GM18870 (cell line): Measurements from ENCODE around the gene PGA5.
"Not testable (repeated sequence)": the region's sequence is repeated elsewhere in the genome, so short reads cannot be mapped to it uniquely, and the experiment has no call there.

Experiments
- ATAC-seq: cut with Tn5 transposase; IDR thresholded peaks from one replicate; pipeline ENCODE4 v1.9.1; 2021; ENCODE audit warnings: moderate library complexity; ENCODE audit not compliant: unreplicated experiment

PGA5 gene

GRCh38 chr11:61222692-61223091, 18.3 kb upstream of the PGA5 start:
- ATAC-seq: not testable (repeated sequence)

DNA sequence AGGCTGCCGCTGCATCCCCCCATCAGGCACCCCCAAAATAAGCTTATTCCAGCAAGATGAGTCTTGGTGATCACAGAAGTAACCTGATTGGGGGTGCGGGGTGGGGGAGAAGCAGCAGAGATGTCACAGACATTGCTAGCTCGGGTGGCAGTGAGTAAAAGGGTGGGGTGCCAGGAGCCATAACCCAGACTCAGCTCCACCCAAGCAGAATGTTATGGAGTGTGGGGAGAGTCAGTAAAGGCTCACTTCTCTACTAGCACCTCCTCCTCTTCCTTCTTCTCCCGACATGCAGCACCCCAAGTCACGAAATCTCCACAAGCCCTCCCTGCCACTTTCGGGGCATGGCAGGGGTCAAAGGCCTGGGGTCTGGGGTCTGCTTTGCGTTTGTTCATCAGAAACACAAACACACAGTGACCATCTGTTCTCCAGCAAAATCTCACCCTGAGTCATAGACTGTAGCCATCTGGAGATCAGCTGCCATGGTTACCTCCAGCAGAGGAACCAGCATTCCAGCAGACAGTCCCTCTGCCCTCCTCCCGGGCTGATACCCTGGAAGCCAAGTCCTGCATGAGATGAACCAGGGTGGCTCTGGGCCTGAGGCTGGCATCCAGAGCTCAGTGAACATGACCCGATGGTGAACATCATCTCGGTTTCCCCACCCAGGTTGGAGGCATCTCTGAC, 14.4 kb upstream of the PGA5 start:
- not testable (repeated sequence) for ATAC-seq

DNA sequence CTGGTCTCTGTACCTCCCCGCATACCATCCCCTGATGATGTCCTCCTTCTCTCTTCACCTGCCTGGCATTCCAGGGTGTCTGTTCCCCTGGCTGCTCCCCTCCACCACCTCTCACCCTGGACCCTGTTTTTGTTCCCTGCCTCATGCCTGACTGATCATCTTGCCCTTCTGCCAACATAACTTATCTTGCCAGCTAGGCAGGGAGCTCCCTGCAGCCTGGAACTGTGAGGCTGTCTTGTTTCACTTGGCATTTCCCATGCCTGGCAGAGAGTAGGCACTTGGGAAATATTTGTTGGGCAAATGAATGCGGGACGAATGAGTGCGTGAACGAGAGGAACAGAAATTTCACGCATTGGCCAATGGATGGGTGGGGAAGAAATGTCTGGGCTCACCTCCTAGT, 11.5 kb upstream of the PGA5 start:
- not testable (repeated sequence) for ATAC-seq

DNA sequence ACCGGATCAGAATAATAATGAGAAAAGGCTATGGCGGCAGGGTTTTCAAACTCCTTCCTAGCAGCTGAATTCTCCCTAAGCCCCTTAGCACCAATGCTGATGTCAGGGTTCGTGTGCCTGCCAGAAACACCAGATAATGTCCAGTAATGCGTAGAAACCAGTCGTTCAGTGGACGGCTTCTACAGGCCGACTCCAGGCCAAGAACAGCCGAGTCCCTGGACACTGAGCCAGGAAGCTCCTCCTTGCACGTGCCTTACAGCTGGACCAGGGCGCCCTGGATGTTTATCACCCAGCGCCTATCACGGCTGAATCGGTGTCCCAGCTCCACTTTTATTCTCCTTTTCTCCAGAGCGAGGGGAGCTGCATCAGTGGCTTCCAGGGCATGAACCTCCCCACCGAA, 9.9 kb upstream of the PGA5 start:
- not testable (repeated sequence) for ATAC-seq

DNA sequence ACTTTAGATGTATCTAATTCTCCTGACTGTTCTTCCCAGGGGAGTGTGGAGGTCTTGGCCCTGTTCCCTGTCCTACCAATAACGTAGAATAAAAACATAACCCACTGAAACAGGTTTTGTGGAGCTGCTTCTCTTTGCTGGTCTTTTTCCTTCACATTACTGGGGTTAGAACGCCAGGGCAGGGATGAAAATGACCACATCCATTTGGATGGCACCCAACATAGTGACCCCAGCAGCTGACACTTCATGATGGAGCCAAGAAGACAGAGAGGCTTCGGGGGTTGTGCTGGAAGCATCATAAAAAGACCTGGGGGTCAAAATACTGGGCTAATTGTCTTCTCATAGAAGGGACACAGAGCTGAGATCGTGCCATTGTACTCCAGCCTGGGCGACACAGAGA, 9.4 kb upstream of the PGA5 start:
- not testable (repeated sequence) for ATAC-seq

DNA sequence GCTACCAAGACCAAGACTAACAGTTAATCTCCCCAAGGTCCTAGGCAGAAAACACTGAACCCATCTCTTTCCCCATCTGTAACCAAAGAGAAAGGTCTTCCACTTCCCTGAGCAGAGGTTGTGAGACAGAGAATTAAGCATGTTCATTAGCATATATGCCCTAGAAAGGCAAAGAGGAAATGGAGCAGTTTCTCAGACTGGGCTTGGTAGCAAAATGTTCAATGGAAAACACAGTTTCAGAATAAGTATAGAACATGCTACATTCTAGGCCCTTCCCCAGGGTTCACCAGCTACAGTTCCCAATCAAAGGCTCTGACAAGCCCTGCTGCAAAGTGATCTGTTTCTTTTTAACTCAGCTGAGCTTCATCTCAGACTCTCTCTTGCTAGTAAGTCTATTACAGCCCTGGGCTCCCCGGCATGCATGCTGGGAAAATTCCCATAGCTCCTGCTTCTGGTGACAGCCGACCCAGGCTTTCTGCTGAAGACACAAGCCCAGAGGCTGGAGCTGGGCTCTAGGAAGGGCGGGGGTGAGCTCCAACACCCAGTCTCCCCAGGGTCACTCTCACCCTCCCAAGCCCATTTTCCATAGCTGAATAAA, 8.3 kb upstream of the PGA5 start:
- ATAC-seq: not testable (repeated sequence)

DNA sequence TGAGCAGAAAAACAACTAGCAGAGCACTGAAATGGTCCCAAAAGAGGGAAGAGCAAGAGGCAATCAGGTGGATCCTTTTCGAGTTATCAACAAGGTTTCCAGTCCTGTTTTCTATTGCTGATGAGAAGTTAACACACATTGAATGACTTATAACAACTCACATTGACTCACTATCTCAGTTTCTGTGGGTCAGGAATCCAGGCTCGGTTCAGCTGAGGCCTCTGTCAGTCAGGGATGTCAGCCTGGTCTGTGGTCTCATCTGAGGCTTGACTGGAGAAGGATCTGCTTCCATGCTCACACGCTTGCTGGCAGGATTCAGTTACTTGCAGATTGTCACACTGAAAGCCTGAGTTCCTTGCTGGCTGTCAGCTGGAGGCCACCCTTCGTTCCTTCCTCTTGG, 3.8 kb upstream of the PGA5 start:
- not testable (repeated sequence) for ATAC-seq

GRCh38 chr11:61240288-61240687, 687 bp upstream of the PGA5 start:
- ATAC-seq: not testable (repeated sequence)

- not testable (repeated sequence) for ATAC-seq
Observed at GRCh38 chr11:61241526-61241925, 551 bp downstream of the PGA5 start.

DNA sequence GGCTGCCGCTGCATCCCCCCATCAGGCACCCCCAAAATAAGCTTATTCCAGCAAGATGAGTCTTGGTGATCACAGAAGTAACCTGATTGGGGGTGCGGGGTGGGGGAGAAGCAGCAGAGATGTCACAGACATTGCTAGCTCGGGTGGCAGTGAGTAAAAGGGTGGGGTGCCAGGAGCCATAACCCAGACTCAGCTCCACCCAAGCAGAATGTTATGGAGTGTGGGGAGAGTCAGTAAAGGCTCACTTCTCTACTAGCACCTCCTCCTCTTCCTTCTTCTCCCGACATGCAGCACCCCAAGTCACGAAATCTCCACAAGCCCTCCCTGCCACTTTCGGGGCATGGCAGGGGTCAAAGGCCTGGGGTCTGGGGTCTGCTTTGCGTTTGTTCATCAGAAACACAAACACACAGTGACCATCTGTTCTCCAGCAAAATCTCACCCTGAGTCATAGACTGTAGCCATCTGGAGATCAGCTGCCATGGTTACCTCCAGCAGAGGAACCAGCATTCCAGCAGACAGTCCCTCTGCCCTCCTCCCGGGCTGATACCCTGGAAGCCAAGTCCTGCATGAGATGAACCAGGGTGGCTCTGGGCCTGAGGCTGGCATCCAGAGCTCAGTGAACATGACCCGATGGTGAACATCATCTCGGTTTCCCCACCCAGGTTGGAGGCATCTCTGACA, 4.4 kb downstream of the PGA5 start:
- ATAC-seq: not testable (repeated sequence)

- ATAC-seq: not testable (repeated sequence)
Observed at GRCh38 chr11:61248071-61248470, 7.1 kb downstream of the PGA5 start.

GRCh38 chr11:61249201-61249600, 8.2 kb downstream of the PGA5 start:
- not testable (repeated sequence) for ATAC-seq

DNA sequence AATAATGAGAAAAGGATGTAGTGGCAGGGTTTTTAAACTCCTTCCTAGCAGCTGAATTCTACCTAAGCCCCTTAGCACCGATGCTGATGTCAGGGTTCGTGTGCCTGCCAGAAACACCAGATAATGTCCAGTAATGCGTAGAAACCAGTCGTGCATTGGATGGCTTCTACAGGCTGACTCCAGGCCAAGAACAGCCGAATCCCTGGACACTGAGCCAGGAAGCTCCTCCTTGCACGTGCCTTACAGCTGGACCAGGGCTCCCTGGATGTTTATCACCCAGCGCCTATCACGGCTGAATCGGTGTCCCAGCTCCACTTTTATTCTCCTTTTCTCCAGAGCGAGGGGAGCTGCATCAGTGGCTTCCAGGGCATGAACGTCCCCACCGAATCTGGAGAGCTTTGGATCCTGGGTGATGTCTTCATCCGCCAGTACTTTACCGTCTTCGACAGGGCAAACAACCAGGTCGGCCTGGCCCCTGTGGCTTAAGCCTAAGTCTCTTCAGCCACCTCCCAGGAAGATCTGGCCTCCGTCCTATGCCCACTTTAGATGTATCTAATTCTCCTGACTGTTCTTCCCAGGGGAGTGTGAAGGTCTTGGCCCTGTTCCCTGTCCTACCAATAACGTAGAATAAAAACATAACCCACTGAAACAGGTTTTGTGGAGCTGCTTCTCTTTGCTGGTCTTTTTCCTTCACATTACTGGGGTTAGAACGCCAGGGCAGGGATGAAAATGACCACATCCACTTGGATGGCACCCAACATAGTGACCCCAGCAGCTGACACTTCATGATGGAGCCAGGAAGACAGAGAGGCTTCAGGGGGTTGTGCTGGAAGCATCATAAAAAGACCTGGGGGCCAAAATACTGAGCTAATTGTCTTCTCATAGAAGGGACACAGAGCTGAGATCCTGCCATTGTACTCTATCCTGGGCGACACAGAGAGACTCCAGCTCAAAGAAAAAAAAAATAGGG, 10.1 kb downstream of the PGA5 start:
- not testable (repeated sequence) for ATAC-seq

DNA sequence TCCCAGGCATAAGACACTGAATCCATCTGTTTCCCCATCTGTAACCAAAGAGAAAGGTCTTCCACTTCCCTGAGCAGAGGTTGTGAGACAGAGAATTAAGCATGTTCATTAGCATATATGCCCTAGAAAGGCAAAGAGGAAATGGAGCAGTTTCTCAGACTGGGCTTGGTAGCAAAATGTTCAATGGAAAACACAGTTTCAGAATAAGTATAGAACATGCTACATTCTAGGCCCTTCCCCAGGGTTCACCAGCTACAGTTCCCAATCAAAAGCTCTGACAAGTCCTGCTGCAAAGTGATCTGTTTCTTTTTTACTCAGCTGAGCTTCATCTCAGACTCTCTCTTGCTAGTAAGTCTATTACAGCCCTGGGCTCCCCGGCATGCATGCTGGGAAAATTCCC, 11.4 kb downstream of the PGA5 start:
- ATAC-seq: not testable (repeated sequence)

DNA sequence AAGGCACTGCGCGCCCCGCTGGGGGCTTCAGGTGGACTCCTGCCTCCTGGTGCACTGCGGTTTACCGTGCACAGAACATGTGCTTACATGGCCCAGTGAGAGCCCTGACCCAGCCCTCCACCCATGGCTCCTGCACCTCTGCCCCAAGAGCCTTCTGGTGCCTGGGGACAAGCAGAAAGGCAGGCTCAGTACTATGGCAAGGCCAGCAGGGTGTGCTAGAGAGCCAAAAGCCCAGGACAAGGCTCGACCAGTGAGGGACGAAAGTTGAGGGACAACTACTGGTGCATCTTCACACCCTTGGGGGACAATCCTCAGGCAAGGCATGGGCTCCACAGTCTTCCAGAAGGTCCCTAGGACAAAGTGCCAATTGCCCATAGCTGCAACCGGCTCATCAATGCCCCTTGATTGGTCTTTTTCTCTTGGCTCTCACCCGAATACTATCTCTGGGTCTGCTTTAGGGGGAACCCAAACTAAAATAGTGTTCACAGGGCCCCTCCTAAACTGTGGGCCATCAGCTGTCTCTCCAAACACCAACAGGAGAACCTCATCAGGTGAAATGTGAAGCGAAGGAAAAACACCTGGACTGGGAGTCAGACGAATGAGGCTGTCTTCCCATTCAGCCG, 13.5 kb downstream of the PGA5 start:
- ATAC-seq: no peak

DNA sequence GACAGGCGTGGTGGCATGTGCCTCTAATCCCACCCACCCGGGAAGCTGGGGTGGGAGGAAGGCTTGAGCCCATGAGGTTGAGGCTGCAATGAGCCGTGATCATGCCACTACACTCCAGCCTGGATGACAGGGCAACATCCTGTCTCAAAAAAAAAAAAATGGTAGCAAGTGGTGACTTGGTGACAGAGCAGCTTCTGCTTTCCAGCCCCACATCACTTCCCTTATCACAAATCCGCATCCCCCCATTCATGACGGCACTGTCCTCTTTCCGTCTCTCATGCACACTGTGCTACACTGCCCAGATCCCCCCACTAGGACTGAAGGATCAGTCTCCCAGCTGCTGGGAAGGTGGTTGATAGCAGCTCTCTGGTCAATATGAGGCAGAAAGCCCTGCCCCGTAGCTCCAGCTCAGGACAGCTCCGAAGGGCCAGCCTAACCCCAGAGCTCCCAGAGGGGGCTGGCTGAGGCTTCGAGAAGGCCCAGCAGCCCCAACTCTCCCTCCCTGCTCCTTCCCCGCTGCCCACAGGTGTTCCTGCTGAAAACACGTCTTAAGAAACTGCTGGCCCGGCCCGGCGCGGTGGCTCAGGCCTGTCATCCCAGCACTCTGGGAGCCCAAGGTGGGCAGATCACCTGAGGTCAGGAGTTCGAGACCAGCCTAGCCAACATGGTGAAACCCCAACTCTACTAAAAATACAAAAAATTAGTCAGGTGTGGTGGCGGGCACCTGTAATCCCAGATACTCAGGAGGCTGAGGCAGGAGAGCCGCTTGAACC, 15.9 kb downstream of the PGA5 start:
- no peak for ATAC-seq

- no peak for ATAC-seq
Observed at GRCh38 chr11:61258546-61258945, 17.6 kb downstream of the PGA5 start.

DNA sequence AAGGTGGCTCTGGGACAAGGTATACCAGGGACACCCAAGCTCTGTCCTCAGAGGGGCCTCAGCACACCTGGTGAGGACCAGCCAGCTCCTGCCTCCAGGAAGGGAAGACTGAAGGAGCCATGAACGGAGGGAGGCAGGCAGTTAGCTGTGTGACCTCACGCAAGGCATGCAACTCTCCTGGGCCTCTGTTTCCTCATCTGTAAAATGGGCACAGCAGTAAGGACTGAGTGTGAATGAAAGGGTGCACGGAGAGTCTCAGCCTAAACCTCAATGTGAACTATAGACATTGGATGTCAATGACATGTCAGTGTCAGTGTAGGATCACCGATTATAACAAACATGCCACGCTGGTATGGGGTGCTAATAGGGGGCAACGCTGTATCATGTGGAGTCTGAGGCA, 18.4 kb downstream of the PGA5 start:
- no peak for ATAC-seq

- no peak for ATAC-seq
Observed at GRCh38 chr11:61264371-61264770, 23.4 kb downstream of the PGA5 start.

- ATAC-seq: no peak
Observed at GRCh38 chr11:61264795-61265194, 23.8 kb downstream of the PGA5 start.
